Body of pancreas (tissue), 4 donors: ENCODE measurements around the gene C8B.

ENCODE experiments used
- POLR2A ChIP-seq, 3 donors: fragments of 450-650 bp; IDR thresholded peaks; one replicate each; pipeline ENCODE4 v1.6.1; 2016; ENCODE audit warnings: antibody characterized with exemption in 3 of 3, mild to moderate bottlenecking in 2 of 3
- TF ChIP-seq, protein P1 (sequence below), 7 experiments: fragments of 450-650 bp in 4 of 7; fragments of 200-600 bp in 3 of 7; sonication (generic) in 3 of 7; IDR thresholded peaks; one replicate each; pipeline ENCODE4 v1.5.1; 2016 to 2019; ENCODE audit warnings: antibody characterized with exemption in 7 of 7

DNA sequence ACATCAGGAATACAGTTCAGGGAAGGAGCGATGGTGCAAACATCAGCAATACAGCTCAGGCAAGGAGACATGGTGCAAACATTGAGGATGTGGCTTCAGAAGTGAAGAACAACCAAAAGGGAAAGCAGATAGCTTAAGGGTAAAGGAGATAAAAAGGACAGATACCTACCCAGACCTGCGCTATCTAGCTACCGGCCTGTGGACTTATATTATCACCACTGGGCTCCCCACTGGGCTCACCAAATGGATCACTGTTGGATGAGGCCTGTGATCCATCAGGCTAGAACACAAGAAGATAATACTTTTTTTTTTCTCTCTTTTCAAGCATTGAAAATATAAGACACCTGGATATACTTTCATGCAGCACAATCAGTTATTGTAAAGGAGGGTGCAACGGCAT lies 44.7 kb upstream of the C8B start:
- TF ChIP-seq, protein P1, sequence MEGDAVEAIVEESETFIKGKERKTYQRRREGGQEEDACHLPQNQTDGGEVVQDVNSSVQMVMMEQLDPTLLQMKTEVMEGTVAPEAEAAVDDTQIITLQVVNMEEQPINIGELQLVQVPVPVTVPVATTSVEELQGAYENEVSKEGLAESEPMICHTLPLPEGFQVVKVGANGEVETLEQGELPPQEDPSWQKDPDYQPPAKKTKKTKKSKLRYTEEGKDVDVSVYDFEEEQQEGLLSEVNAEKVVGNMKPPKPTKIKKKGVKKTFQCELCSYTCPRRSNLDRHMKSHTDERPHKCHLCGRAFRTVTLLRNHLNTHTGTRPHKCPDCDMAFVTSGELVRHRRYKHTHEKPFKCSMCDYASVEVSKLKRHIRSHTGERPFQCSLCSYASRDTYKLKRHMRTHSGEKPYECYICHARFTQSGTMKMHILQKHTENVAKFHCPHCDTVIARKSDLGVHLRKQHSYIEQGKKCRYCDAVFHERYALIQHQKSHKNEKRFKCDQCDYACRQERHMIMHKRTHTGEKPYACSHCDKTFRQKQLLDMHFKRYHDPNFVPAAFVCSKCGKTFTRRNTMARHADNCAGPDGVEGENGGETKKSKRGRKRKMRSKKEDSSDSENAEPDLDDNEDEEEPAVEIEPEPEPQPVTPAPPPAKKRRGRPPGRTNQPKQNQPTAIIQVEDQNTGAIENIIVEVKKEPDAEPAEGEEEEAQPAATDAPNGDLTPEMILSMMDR (IDR thresholded peaks at IDR 0.05) = no peak
- no peak for TF ChIP-seq POLR2A (IDR thresholded peaks at IDR 0.05)
